Endothelial cell of umbilical vein (primary cell): ENCODE results near the gene PCDHA4. TPM values are rescaled to one million over a fixed set of nuclear protein-coding genes. Genes with fewer than 3 reads are reported as not detected.

Source experiments
- BruUV-seq: library from RNA; stranded (reverse); fragments of 400-500 nt; replicated peaks from 2 replicates; lab custom pipeline; 2021; lab: Mats Ljungman, UMichigan
- CTCF ChIA-PET: fragments of 300-600, 350-600 bp; sonication (Branson Sonifier 250); formaldehyde crosslinking; loops from one replicate; lab custom pipeline; 2021; ENCODE audit warnings: antibody characterized with exemption, inconsistent platforms; lab: Charles Lee
- POLR2A ChIA-PET: fragments of 300-600, 350-600 bp; sonication (Branson Sonifier 250); formaldehyde crosslinking; loops from one replicate; lab custom pipeline; 2021; ENCODE audit warnings: antibody characterized with exemption, inconsistent platforms; lab: Charles Lee
- DNase-seq: peaks from one replicate; pipeline ENCODE4 v3.0.0-alpha.2; 2011; ENCODE audit warnings: low read depth, low spot score
- FAIRE-seq: peaks from 2 replicates; lab custom pipeline; 2011; peaks lifted over from hg19 to GRCh38; lab: Jason Lieb, UNC
- H2AFZ ChIP-seq: 2 replicates; pipeline ENCODE4 v1.6.0; 2012; ENCODE audit warnings: low read depth, low read length, control low read depth, inconsistent platforms
- H3K27ac ChIP-seq: 2 replicates; pipeline ENCODE4 v1.5.1; 2011; ENCODE audit warnings: low read depth, mild to moderate bottlenecking, control low read depth, low read length, moderate library complexity; ENCODE audit not compliant: insufficient read depth
- H3K27me3 ChIP-seq, 2 experiments: 2 replicates each; pipeline versions ENCODE4 v1.6.0 to v1.6.1; 2011; ENCODE audit warnings: low read length in 2 of 2, mixed read lengths in 1 of 2; ENCODE audit not compliant: control insufficient read depth in 2 of 2, insufficient read depth in 2 of 2
- H3K36me3 ChIP-seq, 2 experiments: 2 replicates in 1 of 2; 3 replicates in 1 of 2; pipeline ENCODE4 v1.5.1; 2011; ENCODE audit warnings: low read length in 2 of 2, mild to moderate bottlenecking in 1 of 2, moderate library complexity in 1 of 2; ENCODE audit not compliant: control insufficient read depth in 2 of 2, insufficient read depth in 2 of 2; ENCODE audit errors: extremely low read depth in 1 of 2
- H3K4me1 ChIP-seq: 3 replicates; pipeline ENCODE4 v1.5.1; 2011; ENCODE audit warnings: mild to moderate bottlenecking, low read length; ENCODE audit not compliant: control insufficient read depth, insufficient read depth; ENCODE audit errors: extremely low read depth
- H3K4me2 ChIP-seq: 2 replicates; pipeline ENCODE4 v1.6.1; 2011; ENCODE audit warnings: low read length, control low read depth, mixed read lengths; ENCODE audit not compliant: insufficient read depth
- H3K4me3 ChIP-seq, 3 experiments: fragments of 200-600 bp in 1 of 3; sonication (generic), shearing (Covaris generic) in 1 of 3; replicated peaks in 1 of 3; 2 replicates each; pipeline ENCODE4 v1.5.1; 2011 to 2016; ENCODE audit warnings: control low read depth in 3 of 3, low read length in 3 of 3, mild to moderate bottlenecking in 2 of 3, inconsistent platforms in 1 of 3, low read depth in 1 of 3, moderate library complexity in 1 of 3; ENCODE audit not compliant: insufficient read depth in 1 of 3
- H3K79me2 ChIP-seq: 2 replicates; pipeline ENCODE4 v1.6.0; 2012; ENCODE audit warnings: low read length, inconsistent platforms; ENCODE audit not compliant: control insufficient read depth, insufficient read depth
- H3K9ac ChIP-seq: replicated peaks from 2 replicates; pipeline ENCODE3; 2011; ENCODE audit warnings: low read length, control low read depth; ENCODE audit not compliant: insufficient read depth; ENCODE audit errors: extremely low read depth
- H3K9me1 ChIP-seq: replicated peaks from 3 replicates; pipeline ENCODE4 v1.6.0; 2011; ENCODE audit warnings: mild to moderate bottlenecking, low read length; ENCODE audit not compliant: control insufficient read depth, insufficient read depth; ENCODE audit errors: extremely low read depth
- H3K9me3 ChIP-seq: replicated peaks from 2 replicates; pipeline ENCODE4 v1.5.1; 2012; ENCODE audit warnings: low read length, inconsistent platforms; ENCODE audit not compliant: control insufficient read depth, insufficient read depth
- H4K20me1 ChIP-seq: replicated peaks from 2 replicates; pipeline ENCODE3; 2011; ENCODE audit warnings: mild to moderate bottlenecking, low read length; ENCODE audit not compliant: control insufficient read depth, insufficient read depth; ENCODE audit errors: extremely low read depth
- EZH2 ChIP-seq: IDR thresholded peaks from 2 replicates; pipeline ENCODE4 v1.6.1; 2012; ENCODE audit warnings: borderline replicate concordance, low read depth, mild to moderate bottlenecking, moderate library complexity, low read length, inconsistent platforms; ENCODE audit not compliant: severe bottlenecking
- FOS ChIP-seq: IDR thresholded peaks from 2 replicates; pipeline ENCODE4 v1.6.1; 2011; ENCODE audit warnings: mild to moderate bottlenecking, low read length, moderate library complexity, borderline replicate concordance; ENCODE audit not compliant: insufficient read depth
- GATA2 ChIP-seq: IDR thresholded peaks from 2 replicates; pipeline ENCODE4 v1.7.0; 2011; ENCODE audit warnings: low read depth, mild to moderate bottlenecking, moderate library complexity, mixed read lengths, low read length; ENCODE audit not compliant: insufficient read length, insufficient read depth
- JUN ChIP-seq: IDR thresholded peaks from 2 replicates; pipeline ENCODE4 v1.6.1; 2011; ENCODE audit warnings: borderline replicate concordance, low read depth; ENCODE audit not compliant: insufficient read length, insufficient read depth
- MYC ChIP-seq: IDR thresholded peaks from one replicate; pipeline ENCODE4 v1.6.1; 2011; ENCODE audit warnings: mild to moderate bottlenecking, low read depth, low read length
- POLR2A ChIP-seq: IDR thresholded peaks from 2 replicates; pipeline ENCODE4 v1.6.1; 2012; ENCODE audit warnings: low read depth, mild to moderate bottlenecking, control low read depth, low read length
- POLR2AphosphoS5 ChIP-seq: IDR thresholded peaks from 2 replicates; pipeline ENCODE4 v1.6.1; 2012; ENCODE audit warnings: low read depth, mild to moderate bottlenecking, control low read depth, low read length, moderate library complexity; ENCODE audit not compliant: insufficient read depth
- dilution Hi-C: fragments of 300-500 bp; cut with MboI; formaldehyde crosslinking; loops from one replicate; pipeline ENCODE4 v1.15.0; 2019; ENCODE audit warnings: low sequenced_read_pairs; ENCODE audit not compliant: extremely low pct_ligation_motif_present
- intact Hi-C: fragments of 100-400 bp; cut with micrococcal nuclease; formaldehyde crosslinking; loops from one replicate; pipeline ENCODE4 v1.10.0; 2022
- polyA plus RNA-seq, 4 experiments: library from polyadenylated mRNA; depleted of rRNA in 3 of 4; stranded (reverse) in 3 of 4; unstranded in 1 of 4; fragments of >200 nt; gene quantifications; 2 replicates each; pipeline versions ENCODE4 v1.2.1 to v1.2.3, GENCODE V29; 2011 to 2012; ENCODE audit warnings: missing spikeins in 1 of 4
- total RNA-seq: library from RNA; stranded (reverse); gene quantifications from 2 replicates; pipeline ENCODE4 v1.2.3, GENCODE V29; 2021
- TF ChIP-seq, protein P1 (sequence below), 2 donors: IDR thresholded peaks; 1 replicate in 1 of 2; 2 replicates in 1 of 2; pipeline ENCODE4 v1.5.1; 2011; ENCODE audit warnings: low read length in 2 of 2, mild to moderate bottlenecking in 2 of 2, moderate library complexity in 2 of 2, control low read depth in 1 of 2, inconsistent platforms in 1 of 2, low read depth in 1 of 2; ENCODE audit not compliant: insufficient read depth in 1 of 2; ENCODE audit errors: extremely low read depth in 1 of 2
- TF ChIP-seq, protein P2 (sequence below): IDR thresholded peaks from 2 replicates; pipeline ENCODE4 v1.6.1; 2011; ENCODE audit not compliant: insufficient read depth, insufficient read length

Gene PCDHA4
- total and polyA plus RNA-seq, 2 donors (not counting 3 experiments of a cell fraction or from before 2014, with no cell fraction given): 0.04 to 0.26 TPM

DNA sequence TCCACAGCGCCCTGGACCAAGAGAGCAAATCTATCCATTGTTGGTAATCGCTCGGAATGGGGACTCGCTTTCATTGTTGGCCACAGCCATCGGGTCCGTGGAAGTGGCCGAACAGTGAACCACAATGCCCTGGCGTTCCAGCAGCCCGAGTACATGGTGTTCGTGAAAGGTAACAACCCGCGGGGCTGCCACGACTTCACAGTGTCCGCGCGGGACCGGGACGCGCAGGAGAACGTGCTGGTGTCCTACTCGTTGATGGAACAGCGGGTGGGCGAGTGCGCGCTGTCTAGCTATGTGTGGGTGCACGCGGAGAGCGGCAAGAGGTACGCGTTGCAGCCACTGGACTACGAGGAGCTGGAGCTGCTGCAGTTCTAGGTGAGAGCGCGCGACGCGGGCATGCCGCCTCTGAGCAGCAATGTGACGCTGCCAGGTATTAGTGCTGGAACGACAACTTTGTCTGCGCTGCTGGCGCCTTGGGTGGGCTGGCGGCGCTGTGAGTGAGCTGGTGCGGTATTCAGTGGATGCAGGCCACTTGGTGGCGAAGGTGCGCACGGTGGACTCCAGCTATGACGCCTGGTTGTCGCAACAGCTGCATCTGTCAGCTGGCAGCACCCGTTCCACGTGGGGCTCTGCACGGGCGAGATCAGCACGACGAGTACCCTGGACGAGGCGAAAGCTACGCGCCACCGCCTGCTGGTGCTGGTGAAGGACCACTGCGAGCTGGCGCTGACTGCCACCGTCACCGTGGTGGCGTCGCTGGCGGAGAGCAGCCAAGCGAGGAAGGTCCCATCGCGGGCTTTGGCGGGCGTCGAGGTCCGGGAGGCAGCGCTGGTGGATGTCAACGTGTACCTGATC is 55.8 kb downstream of the PCDHA4 start:
- ChIA-PET CTCF (no interaction called here), POLR2A (no interaction called here)
- H3K9ac ChIP-seq: no peak overlapping the region

More for the DNA sequence above, 55.8 kb downstream of the PCDHA4 start:
- no peaks in the 10 kb centered on the region for H3K79me2 ChIP-seq
- intact Hi-C loops (no loop called here), dilution Hi-C loops (no loop called here)
- TF ChIP-seq FOS (no peak), JUN (no peak), POLR2A (no peak), EZH2 (no peak), MYC (no peak), GATA2 (no peak), POLR2AphosphoS5 (no peak)
- TF ChIP-seq, protein P1, sequence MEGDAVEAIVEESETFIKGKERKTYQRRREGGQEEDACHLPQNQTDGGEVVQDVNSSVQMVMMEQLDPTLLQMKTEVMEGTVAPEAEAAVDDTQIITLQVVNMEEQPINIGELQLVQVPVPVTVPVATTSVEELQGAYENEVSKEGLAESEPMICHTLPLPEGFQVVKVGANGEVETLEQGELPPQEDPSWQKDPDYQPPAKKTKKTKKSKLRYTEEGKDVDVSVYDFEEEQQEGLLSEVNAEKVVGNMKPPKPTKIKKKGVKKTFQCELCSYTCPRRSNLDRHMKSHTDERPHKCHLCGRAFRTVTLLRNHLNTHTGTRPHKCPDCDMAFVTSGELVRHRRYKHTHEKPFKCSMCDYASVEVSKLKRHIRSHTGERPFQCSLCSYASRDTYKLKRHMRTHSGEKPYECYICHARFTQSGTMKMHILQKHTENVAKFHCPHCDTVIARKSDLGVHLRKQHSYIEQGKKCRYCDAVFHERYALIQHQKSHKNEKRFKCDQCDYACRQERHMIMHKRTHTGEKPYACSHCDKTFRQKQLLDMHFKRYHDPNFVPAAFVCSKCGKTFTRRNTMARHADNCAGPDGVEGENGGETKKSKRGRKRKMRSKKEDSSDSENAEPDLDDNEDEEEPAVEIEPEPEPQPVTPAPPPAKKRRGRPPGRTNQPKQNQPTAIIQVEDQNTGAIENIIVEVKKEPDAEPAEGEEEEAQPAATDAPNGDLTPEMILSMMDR (IDR thresholded peaks at IDR 0.05; ENCODE audit: extremely low read depth in 1 of 2, insufficient read depth in 1 of 2, low read depth in 1 of 2, low read length in 2 of 2): no peak
- TF ChIP-seq, protein P2, sequence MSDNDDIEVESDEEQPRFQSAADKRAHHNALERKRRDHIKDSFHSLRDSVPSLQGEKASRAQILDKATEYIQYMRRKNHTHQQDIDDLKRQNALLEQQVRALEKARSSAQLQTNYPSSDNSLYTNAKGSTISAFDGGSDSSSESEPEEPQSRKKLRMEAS: no peak
- FAIRE-seq: no peak
- no peaks in the 10 kb centered on the region for H3K9me1 ChIP-seq
- H3K9me3 ChIP-seq: no peaks in the 10 kb centered on the region
- no peaks in the 10 kb centered on the region for H4K20me1 ChIP-seq
- H3K4me2 ChIP-seq: no peak overlapping the region
- no peaks in the 10 kb centered on the region for H3K27me3 ChIP-seq
- no peaks in the 10 kb centered on the region for H3K4me1 ChIP-seq
- no peaks in the 10 kb centered on the region for H3K36me3 ChIP-seq
- H3K27ac ChIP-seq: no peak overlapping the region
- no peak overlapping the region for H2AFZ ChIP-seq
- no TSS peak for BruUV-seq
- H3K4me3 ChIP-seq: no peak overlapping the region
- DNase-seq: no peak

Other genes with a start within 250 kb of the PCDHA4 start
- gene SRA1, start 249.6 kb upstream of the PCDHA4 start, total RNA-seq: 19.7 and 29.7 TPM in 2 replicates
- gene SRA1, start 249.6 kb upstream of the PCDHA4 start, polyA plus RNA-seq: 17.6 and 20.3 TPM in 2 replicates
- 12.1 and 13.3 TPM in 2 replicates for gene APBB3, start 242.5 kb upstream of the PCDHA4 start, total RNA-seq
- 22.8 and 24.5 TPM in 2 replicates for gene APBB3, start 242.5 kb upstream of the PCDHA4 start, polyA plus RNA-seq
- 60.9 and 65.6 TPM in 2 replicates for gene SLC35A4, start 242.2 kb upstream of the PCDHA4 start, total RNA-seq
- gene SLC35A4, start 242.2 kb upstream of the PCDHA4 start, polyA plus RNA-seq: 112 and 118 TPM in 2 replicates
- 0.33 TPM in 1 of 2 replicates, not detected in the other for gene CD14, start 173.9 kb upstream of the PCDHA4 start, total RNA-seq
- 3.7 and 5.1 TPM in 2 replicates for gene CD14, start 173.9 kb upstream of the PCDHA4 start, polyA plus RNA-seq
- 14.2 and 23.7 TPM in 2 replicates for gene TMCO6, start 167.6 kb upstream of the PCDHA4 start, total RNA-seq
- 22.0 and 23.2 TPM in 2 replicates for gene TMCO6, start 167.6 kb upstream of the PCDHA4 start, polyA plus RNA-seq
- 56.1 and 63.4 TPM in 2 replicates for gene NDUFA2, start 159.4 kb upstream of the PCDHA4 start, total RNA-seq
- gene NDUFA2, start 159.4 kb upstream of the PCDHA4 start, polyA plus RNA-seq: 130 and 131 TPM in 2 replicates
- gene IK, start 159.2 kb upstream of the PCDHA4 start, total RNA-seq: 78.9 and 90.4 TPM in 2 replicates
- gene IK, start 159.2 kb upstream of the PCDHA4 start, polyA plus RNA-seq: 43.4 and 64.0 TPM in 2 replicates
- gene WDR55, start 142.2 kb upstream of the PCDHA4 start, total RNA-seq: 24.0 and 25.3 TPM in 2 replicates
- gene WDR55, start 142.2 kb upstream of the PCDHA4 start, polyA plus RNA-seq: 17.5 and 17.8 TPM in 2 replicates
- 1.1 TPM in 2 replicates for gene DND1, start 133.5 kb upstream of the PCDHA4 start, total RNA-seq
- gene DND1, start 133.5 kb upstream of the PCDHA4 start, polyA plus RNA-seq: 1.2 and 1.4 TPM in 2 replicates
- 104 and 105 TPM in 2 replicates for gene HARS1, start 115.7 kb upstream of the PCDHA4 start, total RNA-seq
- gene HARS1, start 115.7 kb upstream of the PCDHA4 start, polyA plus RNA-seq: 56.0 and 65.2 TPM in 2 replicates
- 29.6 and 31.7 TPM in 2 replicates for gene HARS2, start 115.6 kb upstream of the PCDHA4 start, total RNA-seq
- gene HARS2, start 115.6 kb upstream of the PCDHA4 start, polyA plus RNA-seq: 19.9 and 23.6 TPM in 2 replicates
- gene ZMAT2, start 106.6 kb upstream of the PCDHA4 start, total RNA-seq: 49.0 and 49.4 TPM in 2 replicates
- gene ZMAT2, start 106.6 kb upstream of the PCDHA4 start, polyA plus RNA-seq: 45.8 and 58.0 TPM in 2 replicates
- gene PCDHA1, start 20.9 kb upstream of the PCDHA4 start, total RNA-seq: not detected in 2 replicates
- 0.03 and 0.04 TPM in 2 replicates for gene PCDHA1, start 20.9 kb upstream of the PCDHA4 start, polyA plus RNA-seq
- gene PCDHA2, start 12.2 kb upstream of the PCDHA4 start, total RNA-seq: not detected in 2 replicates
- gene PCDHA2, start 12.2 kb upstream of the PCDHA4 start, polyA plus RNA-seq: 0.02 TPM in 1 of 2 replicates, not detected in the other
- gene PCDHA3, start 6.0 kb upstream of the PCDHA4 start, total RNA-seq: 0.09 TPM in 1 of 2 replicates, not detected in the other
- gene PCDHA3, start 6.0 kb upstream of the PCDHA4 start, polyA plus RNA-seq: 0.07 and 0.08 TPM in 2 replicates
- not detected in 2 replicates for gene PCDHA5, start 14.5 kb downstream of the PCDHA4 start, total RNA-seq
- not detected in 2 replicates for gene PCDHA5, start 14.5 kb downstream of the PCDHA4 start, polyA plus RNA-seq
- gene PCDHA6, start 20.9 kb downstream of the PCDHA4 start, total RNA-seq: 0.18 TPM in 1 of 2 replicates, not detected in the other
- gene PCDHA6, start 20.9 kb downstream of the PCDHA4 start, polyA plus RNA-seq: 0.04 and 0.08 TPM in 2 replicates
- 0.14 TPM in 1 of 2 replicates, not detected in the other for gene PCDHA7, start 27.2 kb downstream of the PCDHA4 start, total RNA-seq
- gene PCDHA7, start 27.2 kb downstream of the PCDHA4 start, polyA plus RNA-seq: 0.07 and 0.30 TPM in 2 replicates
- not detected in 2 replicates for gene PCDHA8, start 34.1 kb downstream of the PCDHA4 start, total RNA-seq
- not detected in 2 replicates for gene PCDHA8, start 34.1 kb downstream of the PCDHA4 start, polyA plus RNA-seq
- not detected in 2 replicates for gene PCDHA9, start 41.3 kb downstream of the PCDHA4 start, total RNA-seq
- gene PCDHA9, start 41.3 kb downstream of the PCDHA4 start, polyA plus RNA-seq: 0.03 TPM in 1 of 2 replicates, not detected in the other
- gene PCDHA10, start 48.8 kb downstream of the PCDHA4 start, total RNA-seq: 0.07 and 0.18 TPM in 2 replicates
- gene PCDHA10, start 48.8 kb downstream of the PCDHA4 start, polyA plus RNA-seq: 0.11 and 0.13 TPM in 2 replicates
- gene PCDHA11, start 61.9 kb downstream of the PCDHA4 start, total RNA-seq: 0.12 TPM in 1 of 2 replicates, not detected in the other
- gene PCDHA11, start 61.9 kb downstream of the PCDHA4 start, polyA plus RNA-seq: 0.03 TPM in 1 of 2 replicates, not detected in the other
- not detected in 2 replicates for gene PCDHA12, start 68.2 kb downstream of the PCDHA4 start, total RNA-seq
- 0.03 TPM in 1 of 2 replicates, not detected in the other for gene PCDHA12, start 68.2 kb downstream of the PCDHA4 start, polyA plus RNA-seq
- gene PCDHA13, start 75.1 kb downstream of the PCDHA4 start, total RNA-seq: not detected in 2 replicates
- not detected in 2 replicates for gene PCDHA13, start 75.1 kb downstream of the PCDHA4 start, polyA plus RNA-seq
- not detected in 2 replicates for gene PCDHAC1, start 119.2 kb downstream of the PCDHA4 start, total RNA-seq
- gene PCDHAC1, start 119.2 kb downstream of the PCDHA4 start, polyA plus RNA-seq: not detected in 2 replicates
- 0.90 and 1.00 TPM in 2 replicates for gene PCDHAC2, start 159.4 kb downstream of the PCDHA4 start, total RNA-seq
- 0.97 and 1.2 TPM in 2 replicates for gene PCDHAC2, start 159.4 kb downstream of the PCDHA4 start, polyA plus RNA-seq
- gene PCDHB1, start 244.3 kb downstream of the PCDHA4 start, total RNA-seq: not detected in 2 replicates
- gene PCDHB1, start 244.3 kb downstream of the PCDHA4 start, polyA plus RNA-seq: not detected in 2 replicates